Mesenchymal stem cell (in vitro differentiated cells and primary cell): Measurements from ENCODE around the gene PHKB.

ENCODE experiments used
- DNase-seq: peaks from one replicate; pipeline ENCODE4 v3.0.0-alpha.2; 2013
- H2AFZ ChIP-seq: one replicate; pipeline ENCODE4 v1.6.1; 2013; ENCODE audit warnings: low read depth, mild to moderate bottlenecking, control low read depth, inconsistent platforms, low read length, moderate library complexity
- H2AK5ac ChIP-seq: 2 replicates; pipeline ENCODE4 v1.6.1; 2013; ENCODE audit warnings: low read length, moderate library complexity, mild to moderate bottlenecking, inconsistent platforms; ENCODE audit not compliant: severe bottlenecking
- H2BK120ac ChIP-seq: one replicate; pipeline ENCODE4 v1.6.1; 2013; ENCODE audit warnings: low read depth, mild to moderate bottlenecking, inconsistent platforms, low read length, moderate library complexity
- H2BK12ac ChIP-seq, 2 experiments: one replicate each; pipeline ENCODE4 v1.6.1; 2013; ENCODE audit warnings: inconsistent platforms in 2 of 2, low read length in 2 of 2, mild to moderate bottlenecking in 2 of 2, moderate library complexity in 2 of 2, control low read depth in 1 of 2
- H2BK15ac ChIP-seq: one replicate; pipeline ENCODE4 v1.6.1; 2013; ENCODE audit warnings: mild to moderate bottlenecking, low read depth, inconsistent platforms; ENCODE audit not compliant: poor library complexity, severe bottlenecking
- H2BK5ac ChIP-seq: 2 replicates; pipeline ENCODE4 v1.6.1; 2013; ENCODE audit warnings: low read depth, mild to moderate bottlenecking, low read length, control low read depth, inconsistent platforms; ENCODE audit not compliant: poor library complexity, severe bottlenecking
- H3K14ac ChIP-seq, 2 experiments: one replicate each; pipeline ENCODE4 v1.6.1; 2013; ENCODE audit warnings: inconsistent platforms in 2 of 2, low read length in 2 of 2, control low read depth in 1 of 2, mild to moderate bottlenecking in 1 of 2, moderate library complexity in 1 of 2
- H3K18ac ChIP-seq, 2 experiments: one replicate each; pipeline ENCODE4 v1.6.1; 2013; ENCODE audit warnings: inconsistent platforms in 2 of 2, low read length in 2 of 2, control low read depth in 1 of 2, low read depth in 1 of 2, mild to moderate bottlenecking in 1 of 2
- H3K23ac ChIP-seq, 2 experiments: one replicate each; pipeline ENCODE4 v1.6.1; 2013; ENCODE audit warnings: inconsistent platforms in 2 of 2, low read length in 2 of 2, mild to moderate bottlenecking in 2 of 2, moderate library complexity in 2 of 2, control low read depth in 1 of 2
- H3K27ac ChIP-seq: 2 replicates; pipeline ENCODE4 v1.5.1; 2013; ENCODE audit warnings: mild to moderate bottlenecking, moderate library complexity, low read length, control low read depth, inconsistent platforms; ENCODE audit not compliant: poor library complexity, severe bottlenecking
- H3K27me3 ChIP-seq, 2 experiments: 2 replicates each; pipeline versions ENCODE4 v1.6.1 to v1.7.0; 2013; ENCODE audit warnings: low read length in 2 of 2, mild to moderate bottlenecking in 2 of 2, moderate library complexity in 2 of 2, control low read depth in 1 of 2, inconsistent platforms in 1 of 2; ENCODE audit not compliant: control insufficient read depth in 1 of 2, insufficient read depth in 1 of 2
- H3K36me3 ChIP-seq, 2 experiments: 2 replicates each; pipeline versions ENCODE4 v1.6.1 to v1.7.0; 2013; ENCODE audit warnings: low read length in 2 of 2, control low read depth in 1 of 2, inconsistent platforms in 1 of 2, low read depth in 1 of 2, mild to moderate bottlenecking in 1 of 2; ENCODE audit not compliant: insufficient read depth in 2 of 2, control insufficient read depth in 1 of 2
- H3K4ac ChIP-seq, 2 experiments: one replicate each; pipeline ENCODE4 v1.6.1; 2013; ENCODE audit warnings: inconsistent platforms in 2 of 2, low read length in 2 of 2, mild to moderate bottlenecking in 2 of 2, moderate library complexity in 2 of 2, control low read depth in 1 of 2, low read depth in 1 of 2
- H3K4me1 ChIP-seq: 2 replicates; pipeline ENCODE4 v1.6.1; 2013; ENCODE audit warnings: low read depth, low read length, control low read depth; ENCODE audit not compliant: control insufficient read depth, insufficient read depth
- H3K4me2 ChIP-seq: 2 replicates; pipeline ENCODE4 v1.6.1; 2013; ENCODE audit warnings: low read length, mild to moderate bottlenecking, inconsistent platforms; ENCODE audit not compliant: poor library complexity, severe bottlenecking
- H3K4me3 ChIP-seq, 2 experiments: 2 replicates each; pipeline versions ENCODE4 v1.5.1 to v1.7.0; 2013; ENCODE audit warnings: low read length in 2 of 2, mild to moderate bottlenecking in 2 of 2, control low read depth in 1 of 2, low read depth in 1 of 2; ENCODE audit not compliant: insufficient read depth in 1 of 2
- H3K79me1 ChIP-seq: replicated peaks from 2 replicates; pipeline ENCODE4 v1.6.1; 2013; ENCODE audit warnings: mild to moderate bottlenecking, control low read depth, low read length, inconsistent platforms; ENCODE audit not compliant: poor library complexity, severe bottlenecking
- H3K9ac ChIP-seq: 2 replicates; pipeline ENCODE4 v1.7.0; 2013; ENCODE audit warnings: mild to moderate bottlenecking, low read length, moderate library complexity
- H3K9me3 ChIP-seq: 2 replicates; pipeline ENCODE4 v1.7.0; 2013; ENCODE audit warnings: mild to moderate bottlenecking, low read length; ENCODE audit not compliant: control insufficient read depth
- H4K8ac ChIP-seq: one replicate; pipeline ENCODE4 v1.6.1; 2013; ENCODE audit warnings: inconsistent platforms, mild to moderate bottlenecking, low read length, moderate library complexity
- H4K91ac ChIP-seq: one replicate; pipeline ENCODE4 v1.6.1; 2013; ENCODE audit warnings: mild to moderate bottlenecking, low read length, inconsistent platforms
- WGBS: methylation state at CpG from one replicate; pipeline ENCODE4 v1.1.7; 2013; ENCODE audit warnings: mixed read lengths; 5-methylcytosine and 5-hydroxymethylcytosine counted together

Gene PHKB

GRCh38 chr16:47697826-47698225 lies 236.7 kb downstream of the PHKB start:
- no peak for DNase-seq
- H3K79me1 ChIP-seq = peaks cover 2% of the 10 kb centered on the region
- no peak overlapping the region for H3K4me3 ChIP-seq
- H3K9ac ChIP-seq = no peak overlapping the region
- no peak overlapping the region for H3K18ac ChIP-seq
- no peak overlapping the region for H2BK15ac ChIP-seq
- no peak overlapping the region for H3K27ac ChIP-seq
- H3K4me2 ChIP-seq = no peak overlapping the region
- no peak overlapping the region for H2AFZ ChIP-seq
- no peak overlapping the region for H4K8ac ChIP-seq
- no peak overlapping the region for H2BK12ac ChIP-seq
- 92% methylated on average over 2 of the region's 3 CpGs for WGBS
- no peak overlapping the region for H2AK5ac ChIP-seq
- no peak overlapping the region for H4K91ac ChIP-seq
- no peak overlapping the region for H3K23ac ChIP-seq
- no peak overlapping the region for H3K4ac ChIP-seq
- no peaks in the 10 kb centered on the region for H3K27me3 ChIP-seq
- no peak overlapping the region for H2BK5ac ChIP-seq
- no peak overlapping the region for H2BK120ac ChIP-seq
- peaks cover 9 to 68% of the 10 kb centered on the region in 2 experiments for H3K36me3 ChIP-seq
- no peaks in the 10 kb centered on the region for H3K4me1 ChIP-seq
- peaks cover 5% of the 10 kb centered on the region for H3K9me3 ChIP-seq
- H3K14ac ChIP-seq = no peak overlapping the region

GRCh38 chr16:47699106-47699505 lies 238.0 kb downstream of the PHKB start:
- H3K4me3 ChIP-seq = no peak overlapping the region
- no peak overlapping the region for H3K18ac ChIP-seq
- no peaks in the 10 kb centered on the region for H3K79me1 ChIP-seq
- H3K14ac ChIP-seq = no peak overlapping the region
- H3K9me3 ChIP-seq = peaks cover 5% of the 10 kb centered on the region
- H3K36me3 ChIP-seq = peaks cover 9 to 56% of the 10 kb centered on the region in 2 experiments
- no peak overlapping the region for H3K4me2 ChIP-seq
- H3K4me1 ChIP-seq = no peaks in the 10 kb centered on the region
- no peak overlapping the region for H2BK5ac ChIP-seq
- H2BK15ac ChIP-seq = no peak overlapping the region
- no peak overlapping the region for H3K9ac ChIP-seq
- no peak overlapping the region for H4K8ac ChIP-seq
- no peak overlapping the region for H2AK5ac ChIP-seq
- H3K27ac ChIP-seq = no peak overlapping the region
- no peaks in the 10 kb centered on the region for H3K27me3 ChIP-seq
- H2AFZ ChIP-seq = no peak overlapping the region
- no peak overlapping the region for H2BK12ac ChIP-seq
- H3K23ac ChIP-seq = no peak overlapping the region
- H2BK120ac ChIP-seq = no peak overlapping the region
- H3K4ac ChIP-seq = no peak overlapping the region
- no peak overlapping the region for H4K91ac ChIP-seq
- no peak for DNase-seq
- WGBS = 87% methylated on average over 5 of the region's 5 CpGs

- DNase-seq = no peak
- H2BK12ac ChIP-seq = no peak overlapping the region
- no peak overlapping the region for H2AK5ac ChIP-seq
- no peak overlapping the region for H3K4me3 ChIP-seq
- H3K79me1 ChIP-seq = no peaks in the 10 kb centered on the region
- no peak overlapping the region for H3K23ac ChIP-seq
- H3K4me2 ChIP-seq = no peak overlapping the region
- H2BK15ac ChIP-seq = no peak overlapping the region
- H3K4ac ChIP-seq = no peak overlapping the region
- no peak overlapping the region for H2BK120ac ChIP-seq
- no peak overlapping the region for H3K9ac ChIP-seq
- no peak overlapping the region for H4K91ac ChIP-seq
- H4K8ac ChIP-seq = no peak overlapping the region
- no peak overlapping the region for H3K14ac ChIP-seq
- H2AFZ ChIP-seq = no peak overlapping the region
- no peak overlapping the region for H3K18ac ChIP-seq
- H3K36me3 ChIP-seq = peaks cover 6 to 38% of the 10 kb centered on the region in 2 experiments
- no peak overlapping the region for H2BK5ac ChIP-seq
- no peaks in the 10 kb centered on the region for H3K4me1 ChIP-seq
- no peaks in the 10 kb centered on the region for H3K27me3 ChIP-seq
- no peak overlapping the region for H3K27ac ChIP-seq
- peaks cover 5% of the 10 kb centered on the region for H3K9me3 ChIP-seq
- 66% methylated on average over 5 of the region's 6 CpGs for WGBS
Measured at GRCh38 chr16:47700857-47701587, 239.9 kb downstream of the PHKB start.

- Histone ChIP-seq H2BK12ac (no peak overlapping the region), H3K23ac (no peak overlapping the region), H4K8ac (peak overlapping the region; percentile 24), H2AK5ac (no peak overlapping the region), H3K27ac (no peak overlapping the region), H3K14ac (no peak overlapping the region), H2BK5ac (no peak overlapping the region), H3K4me2 (no peak overlapping the region), H2BK120ac (no peak overlapping the region), H3K79me1 (no peaks in the 10 kb centered on the region), H3K4ac (no peak overlapping the region), H3K27me3 (no peaks in the 10 kb centered on the region), H3K18ac (no peak overlapping the region), H3K36me3 (no peaks in the 10 kb centered on the region), H2AFZ (no peak overlapping the region), H3K9ac (no peak overlapping the region), H3K4me3 (no peak overlapping the region), H3K9me3 (no peaks in the 10 kb centered on the region), H2BK15ac (no peak overlapping the region), H4K91ac (no peak overlapping the region), H3K4me1 (no peaks in the 10 kb centered on the region)
- WGBS = 94% methylated on average over 4 of the region's 4 CpGs
- DNase-seq = no peak
Measured at GRCh38 chr16:47705266-47705665, 244.1 kb downstream of the PHKB start.
